ENCODE measurements around the gene MYO1H.

DNA sequence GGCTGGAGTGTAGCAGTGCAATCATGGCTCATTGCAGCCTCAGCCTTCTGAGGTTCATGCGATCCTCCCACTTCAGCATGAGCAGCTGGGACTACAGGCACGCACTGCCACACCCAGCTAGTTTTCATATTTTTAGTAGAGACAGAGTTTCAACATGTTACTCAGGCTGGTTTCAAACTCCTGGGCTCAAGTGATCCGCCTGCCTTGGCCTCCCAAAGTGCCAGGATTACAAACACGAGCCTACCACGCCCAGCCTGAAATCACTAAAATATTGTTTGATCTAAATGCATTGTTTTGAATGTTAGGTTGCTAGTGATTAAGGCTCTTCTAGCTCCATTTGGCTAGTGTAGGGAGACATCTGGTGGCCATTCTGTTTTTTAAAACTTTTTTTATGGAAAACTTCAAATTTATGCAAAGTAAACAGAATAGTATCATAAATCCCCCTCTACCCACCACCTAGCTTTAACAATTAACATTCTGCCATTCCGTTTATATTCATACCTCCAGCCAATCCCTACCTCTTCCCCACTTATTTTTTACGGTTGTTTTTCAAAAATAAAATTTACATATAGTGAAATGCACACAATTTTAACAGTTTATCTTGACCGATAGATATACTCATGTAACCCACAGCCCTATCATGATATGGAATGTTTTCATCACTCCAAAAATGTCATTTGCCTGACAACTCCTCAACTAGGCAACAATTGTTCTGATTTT is 37.8 kb downstream of the MYO1H start:
- no peak for TF ChIP-seq POLR2A (IDR thresholded peaks at IDR 0.05)
- TF ChIP-seq, protein P1, sequence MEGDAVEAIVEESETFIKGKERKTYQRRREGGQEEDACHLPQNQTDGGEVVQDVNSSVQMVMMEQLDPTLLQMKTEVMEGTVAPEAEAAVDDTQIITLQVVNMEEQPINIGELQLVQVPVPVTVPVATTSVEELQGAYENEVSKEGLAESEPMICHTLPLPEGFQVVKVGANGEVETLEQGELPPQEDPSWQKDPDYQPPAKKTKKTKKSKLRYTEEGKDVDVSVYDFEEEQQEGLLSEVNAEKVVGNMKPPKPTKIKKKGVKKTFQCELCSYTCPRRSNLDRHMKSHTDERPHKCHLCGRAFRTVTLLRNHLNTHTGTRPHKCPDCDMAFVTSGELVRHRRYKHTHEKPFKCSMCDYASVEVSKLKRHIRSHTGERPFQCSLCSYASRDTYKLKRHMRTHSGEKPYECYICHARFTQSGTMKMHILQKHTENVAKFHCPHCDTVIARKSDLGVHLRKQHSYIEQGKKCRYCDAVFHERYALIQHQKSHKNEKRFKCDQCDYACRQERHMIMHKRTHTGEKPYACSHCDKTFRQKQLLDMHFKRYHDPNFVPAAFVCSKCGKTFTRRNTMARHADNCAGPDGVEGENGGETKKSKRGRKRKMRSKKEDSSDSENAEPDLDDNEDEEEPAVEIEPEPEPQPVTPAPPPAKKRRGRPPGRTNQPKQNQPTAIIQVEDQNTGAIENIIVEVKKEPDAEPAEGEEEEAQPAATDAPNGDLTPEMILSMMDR (IDR thresholded peaks at IDR 0.05): peak; percentile 41 to 71 (median 53)

All from adrenal gland (tissue), 5 donors.